Measurements from ENCODE around the gene WDR33.

WDR33 gene

GRCh38 chr2:127768775-127769479 lies 42.0 kb downstream of the WDR33 start (continued):
- TF ChIP-seq KLF8 (tag by site-specific recombination; IDR thresholded peaks at IDR 0.05) (no peak), ZNF426 (tag by site-specific recombination; IDR thresholded peaks at IDR 0.05) (peak; percentile 83), PRDM1 (tag by site-specific recombination; IDR thresholded peaks at IDR 0.05) (no peak), ZFP37 (tag by site-specific recombination; IDR thresholded peaks at IDR 0.05) (no peak), ZNF350 (tag by site-specific recombination; IDR thresholded peaks at IDR 0.05) (no peak), ZNF510 (tag by site-specific recombination; IDR thresholded peaks at IDR 0.05; ENCODE audit: insufficient replicate concordance) (peak; percentile 34), ZSCAN5A (tag by site-specific recombination; IDR thresholded peaks at IDR 0.05) (no peak), ZNF837 (tag by site-specific recombination; IDR thresholded peaks at IDR 0.05) (no peak), ZSCAN23 (tag by site-specific recombination; IDR thresholded peaks at IDR 0.05) (no peak), ZNF514 (tag by site-specific recombination; IDR thresholded peaks at IDR 0.05) (no peak), ZBTB8A (tag by site-specific recombination; IDR thresholded peaks at IDR 0.05) (peak; percentile 72), REST (tag by site-specific recombination; IDR thresholded peaks at IDR 0.05) (peak; percentile 55; the same call in 1 of the 2 replicates), ZNF404 (tag by site-specific recombination; IDR thresholded peaks at IDR 0.05) (0 out of 2 replicates have a peak, but pooled peaks have one; percentile 43), ZNF585B (tag by site-specific recombination; IDR thresholded peaks at IDR 0.05) (no peak), ZBTB1 (tag by site-specific recombination; IDR thresholded peaks at IDR 0.05) (peak; percentile 46; the same call in 1 of the 2 replicates), ZNF623 (tag by site-specific recombination; IDR thresholded peaks at IDR 0.05) (peak; percentile 72), ZNF280D (tag by site-specific recombination; IDR thresholded peaks at IDR 0.05) (no peak), ELK4 (IDR thresholded peaks at IDR 0.05; ENCODE audit: borderline replicate concordance, low read depth, low read length) (no peak), ZNF292 (tag by site-specific recombination; IDR thresholded peaks at IDR 0.05; ENCODE audit: borderline replicate concordance, low read depth) (0 out of 2 replicates have a peak, but pooled peaks have one; percentile 27), ZNF785 (tag by site-specific recombination; IDR thresholded peaks at IDR 0.05) (no peak), SP2 (tag by site-specific recombination; IDR thresholded peaks at IDR 0.05) (no peak), ZNF26 (tag by site-specific recombination; IDR thresholded peaks at IDR 0.05) (no peak), ZNF518A (tag by site-specific recombination; conservative IDR thresholded peaks at IDR 0.05; ENCODE audit: low read depth) (peak; percentile 88), ZNF555 (tag by site-specific recombination; conservative IDR thresholded peaks at IDR 0.05) (peak; percentile 71)

Data from HEK293 (cell line).